ENCODE results near the gene METTL24. TPM values are rescaled to one million over a fixed set of nuclear protein-coding genes. Genes with fewer than 3 reads are reported as not detected.

Gene METTL24
- total RNA-seq, 4 donors from 2014 or later, result not detected

- no peak for DNase-seq
- Histone ChIP-seq H3K27me3 (no peaks in the 10 kb centered on the region), H3K4me3 (no peak overlapping the region), H3K27ac (no peak overlapping the region), H3K36me3 (no peaks in the 10 kb centered on the region), H3K4me1 (no peaks in the 10 kb centered on the region), H3K9me3 (no peaks in the 10 kb centered on the region)
- ATAC-seq, result no peak
- in situ Hi-C loops (cut with MboI; ENCODE audit: low sequenced_read_pairs in 4 of 4), result no loop called here
- intact Hi-C loops (cut with DNase I; ENCODE audit: low total_unique reads), result no loop called here
- TF ChIP-seq CTCF (IDR thresholded peaks at IDR 0.05 in 4 of 5, conservative IDR thresholded peaks at IDR 0.05 in 1 of 5) (no peak), POLR2A (IDR thresholded peaks at IDR 0.05) (no peak)
Measured at GRCh38 chr6:110319381-110319780, 38.8 kb downstream of the METTL24 start.

GRCh38 chr6:110318971-110319370, 39.2 kb downstream of the METTL24 start:
- intact Hi-C loops (cut with DNase I; ENCODE audit: low total_unique reads), result no loop called here
- in situ Hi-C loops (cut with MboI; ENCODE audit: low sequenced_read_pairs in 4 of 4), result no loop called here

GRCh38 chr6:110317646-110318045, 40.5 kb downstream of the METTL24 start:
- no peak overlapping the region for H3K4me3 ChIP-seq
- no peaks in the 10 kb centered on the region for H3K36me3 ChIP-seq
- H3K4me1 ChIP-seq, result no peaks in the 10 kb centered on the region
- no peak overlapping the region for H3K27ac ChIP-seq
- DNase-seq (no peak), ATAC-seq (no peak)
- in situ Hi-C loops (cut with MboI; ENCODE audit: low sequenced_read_pairs in 4 of 4) (no loop called here), intact Hi-C loops (cut with DNase I; ENCODE audit: low total_unique reads) (no loop called here)
- no peaks in the 10 kb centered on the region for H3K9me3 ChIP-seq
- TF ChIP-seq POLR2A (IDR thresholded peaks at IDR 0.05) (no peak), CTCF (IDR thresholded peaks at IDR 0.05 in 4 of 5, conservative IDR thresholded peaks at IDR 0.05 in 1 of 5) (no peak)
- H3K27me3 ChIP-seq, result no peaks in the 10 kb centered on the region

More at GRCh38 chr6:110318971-110319370, 39.2 kb downstream of the METTL24 start:
- H3K4me3 ChIP-seq, result no peak overlapping the region
- DNase-seq, result no peak
- no peak overlapping the region for H3K27ac ChIP-seq
- no peaks in the 10 kb centered on the region for H3K4me1 ChIP-seq
- TF ChIP-seq POLR2A (IDR thresholded peaks at IDR 0.05) (no peak), CTCF (IDR thresholded peaks at IDR 0.05 in 4 of 5, conservative IDR thresholded peaks at IDR 0.05 in 1 of 5) (no peak)
- no peaks in the 10 kb centered on the region for H3K27me3 ChIP-seq
- no peaks in the 10 kb centered on the region for H3K9me3 ChIP-seq
- no peaks in the 10 kb centered on the region for H3K36me3 ChIP-seq
- no peak for ATAC-seq

- ATAC-seq (no peak), DNase-seq (no peak)
- Histone ChIP-seq H3K27me3 (no peaks in the 10 kb centered on the region), H3K4me3 (no peak overlapping the region), H3K9me3 (no peaks in the 10 kb centered on the region), H3K36me3 (no peaks in the 10 kb centered on the region), H3K27ac (no peak overlapping the region), H3K4me1 (no peaks in the 10 kb centered on the region)
- TF ChIP-seq POLR2A (IDR thresholded peaks at IDR 0.05) (no peak), CTCF (IDR thresholded peaks at IDR 0.05 in 4 of 5, conservative IDR thresholded peaks at IDR 0.05 in 1 of 5) (no peak)
- in situ Hi-C loops (cut with MboI; ENCODE audit: low sequenced_read_pairs in 4 of 4) (no loop called here), intact Hi-C loops (cut with DNase I; ENCODE audit: low total_unique reads) (no loop called here)
Measured at GRCh38 chr6:110317189-110317588, 41.0 kb downstream of the METTL24 start.

- no peaks in the 10 kb centered on the region for H3K9me3 ChIP-seq
- intact Hi-C loops (cut with DNase I; ENCODE audit: low total_unique reads), result no loop called here
Measured at GRCh38 chr6:110315869-110316398, 42.2 kb downstream of the METTL24 start.

More at GRCh38 chr6:110315869-110316398, 42.2 kb downstream of the METTL24 start:
- no peak overlapping the region for H3K4me3 ChIP-seq
- in situ Hi-C loops (cut with MboI; ENCODE audit: low sequenced_read_pairs in 4 of 4), result no loop called here
- TF ChIP-seq CTCF (IDR thresholded peaks at IDR 0.05 in 4 of 5, conservative IDR thresholded peaks at IDR 0.05 in 1 of 5) (no peak), POLR2A (IDR thresholded peaks at IDR 0.05) (no peak)
- no peaks in the 10 kb centered on the region for H3K36me3 ChIP-seq
- no peaks in the 10 kb centered on the region for H3K4me1 ChIP-seq
- no peak for ATAC-seq
- no peak for DNase-seq
- H3K27ac ChIP-seq, result no peak overlapping the region
- H3K27me3 ChIP-seq, result no peaks in the 10 kb centered on the region
